ENCODE results near the gene BARHL1. TPM values are rescaled to one million over a fixed set of nuclear protein-coding genes. Genes with fewer than 3 reads are reported as not detected.

The BARHL1 gene
- total and polyA plus RNA-seq, 7 donors, result not detected

GRCh38 chr9:132597073-132597775 lies 14.8 kb downstream of the BARHL1 start:
- intact Hi-C loops (cut with DNase I), result no loop called here
- H3K9me3 ChIP-seq, result no peaks in the 10 kb centered on the region
- H3K36me3 ChIP-seq, result peaks cover 0 to 80% (median 11%) of the 10 kb centered on the region in 4 donors
- WGBS, 2 donors, result 90 to 94% methylated on average over 16 of the region's 16 CpGs
- H3K27ac ChIP-seq, result no peak overlapping the region
- H3K4me3 ChIP-seq, result no peak overlapping the region
- no peak for DNase-seq
- H3K4me1 ChIP-seq, result no peaks in the 10 kb centered on the region
- no peak for TF ChIP-seq CTCF (IDR thresholded peaks at IDR 0.05)
- H3K27me3 ChIP-seq, result peaks cover 0 to 19% (median 3%) of the 10 kb centered on the region in 3 donors

- WGBS, 2 donors, result 87 to 92% methylated on average over 12 of the region's 12 CpGs
- Histone ChIP-seq H3K27ac (no peak overlapping the region), H3K4me3 (no peak overlapping the region), H3K9me3 (no peaks in the 10 kb centered on the region), H3K27me3 (peaks cover 0 to 6% (median 0%) of the 10 kb centered on the region in 3 donors), H3K36me3 (peaks cover 0 to 76% (median under 1%) of the 10 kb centered on the region in 4 donors), H3K4me1 (no peaks in the 10 kb centered on the region)
- intact Hi-C loops (cut with DNase I), result no loop called here
- TF ChIP-seq POLR2A (IDR thresholded peaks at IDR 0.05), result no peak
- TF ChIP-seq EP300 (IDR thresholded peaks at IDR 0.05), result no peak
- TF ChIP-seq CTCF (IDR thresholded peaks at IDR 0.05), result no peak
- no peak for TF ChIP-seq POLR2AphosphoS5 (IDR thresholded peaks at IDR 0.05)
- no peak for DNase-seq
Observed at GRCh38 chr9:132600326-132600984, 18.0 kb downstream of the BARHL1 start.

GRCh38 chr9:132602207-132602606 lies 19.8 kb downstream of the BARHL1 start:
- TF ChIP-seq POLR2AphosphoS5 (IDR thresholded peaks at IDR 0.05), result no peak
- TF ChIP-seq EP300 (IDR thresholded peaks at IDR 0.05), result no peak
- TF ChIP-seq POLR2A (IDR thresholded peaks at IDR 0.05), result no peak
- no peak for TF ChIP-seq CTCF (IDR thresholded peaks at IDR 0.05)
- Histone ChIP-seq H3K27ac (no peak overlapping the region), H3K4me3 (no peak overlapping the region), H3K36me3 (peaks cover 0 to 78% (median 3%) of the 10 kb centered on the region in 4 donors), H3K9me3 (no peaks in the 10 kb centered on the region), H3K27me3 (no peaks in the 10 kb centered on the region), H3K4me1 (no peaks in the 10 kb centered on the region)
- no peak for DNase-seq
- 69 to 93% methylated on average over 3 of the region's 3 CpGs for WGBS, 2 donors
- intact Hi-C loops (cut with DNase I), result no loop called here

- no peak overlapping the region for H3K27ac ChIP-seq
- DNase-seq, result no peak
- H3K4me1 ChIP-seq, result no peaks in the 10 kb centered on the region
- no peaks in the 10 kb centered on the region for H3K9me3 ChIP-seq
- TF ChIP-seq POLR2AphosphoS5 (IDR thresholded peaks at IDR 0.05) (no peak), EP300 (IDR thresholded peaks at IDR 0.05) (no peak), CTCF (IDR thresholded peaks at IDR 0.05) (no peak), POLR2A (IDR thresholded peaks at IDR 0.05) (no peak)
- H3K36me3 ChIP-seq, result peaks cover 0 to 86% (median 9%) of the 10 kb centered on the region in 4 donors
- H3K4me3 ChIP-seq, result no peak overlapping the region
- intact Hi-C loops (cut with DNase I), result no loop called here
- WGBS, 2 donors, result 95 to 96% methylated on average over 6 of the region's 6 CpGs
- no peaks in the 10 kb centered on the region for H3K27me3 ChIP-seq
Observed at GRCh38 chr9:132605387-132605786, 23.0 kb downstream of the BARHL1 start.
